PC-9 (cell line): ENCODE measurements around the gene DDIT4L.

Experiments
- EZH2 ChIP-seq: fragments of 200-600 bp; sonication (generic); IDR thresholded peaks from 2 replicates; pipeline ENCODE4 v1.8.0; 2017; ENCODE audit warnings: antibody characterized with exemption, low read depth
- TF ChIP-seq, protein P1 (sequence below): fragments of 200-600 bp; sonication (generic); conservative IDR thresholded peaks from 2 replicates; pipeline ENCODE4 v1.6.1; 2017; ENCODE audit warnings: mixed run types, antibody characterized with exemption, mild to moderate bottlenecking, moderate library complexity

DNA sequence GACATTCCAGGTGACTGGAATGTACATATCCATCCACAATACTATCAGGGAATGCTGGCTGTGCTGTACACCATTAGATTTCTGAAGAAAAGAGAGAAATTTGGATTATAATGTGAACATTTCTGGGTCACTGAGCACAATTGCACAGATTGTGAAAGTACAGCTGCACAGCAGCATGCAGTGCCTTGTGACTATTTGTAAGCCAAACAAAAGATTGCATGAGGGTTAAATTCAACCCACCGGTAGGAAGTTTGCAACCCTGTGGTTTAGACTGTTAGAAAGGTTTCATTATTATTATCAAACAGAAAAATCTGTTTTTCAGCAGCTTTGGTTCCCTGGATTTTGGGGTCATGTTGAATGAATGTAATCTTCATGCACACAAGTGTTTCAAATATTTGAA lies 24.5 kb downstream of the DDIT4L start:
- no peak for TF ChIP-seq EZH2
- TF ChIP-seq, protein P1, sequence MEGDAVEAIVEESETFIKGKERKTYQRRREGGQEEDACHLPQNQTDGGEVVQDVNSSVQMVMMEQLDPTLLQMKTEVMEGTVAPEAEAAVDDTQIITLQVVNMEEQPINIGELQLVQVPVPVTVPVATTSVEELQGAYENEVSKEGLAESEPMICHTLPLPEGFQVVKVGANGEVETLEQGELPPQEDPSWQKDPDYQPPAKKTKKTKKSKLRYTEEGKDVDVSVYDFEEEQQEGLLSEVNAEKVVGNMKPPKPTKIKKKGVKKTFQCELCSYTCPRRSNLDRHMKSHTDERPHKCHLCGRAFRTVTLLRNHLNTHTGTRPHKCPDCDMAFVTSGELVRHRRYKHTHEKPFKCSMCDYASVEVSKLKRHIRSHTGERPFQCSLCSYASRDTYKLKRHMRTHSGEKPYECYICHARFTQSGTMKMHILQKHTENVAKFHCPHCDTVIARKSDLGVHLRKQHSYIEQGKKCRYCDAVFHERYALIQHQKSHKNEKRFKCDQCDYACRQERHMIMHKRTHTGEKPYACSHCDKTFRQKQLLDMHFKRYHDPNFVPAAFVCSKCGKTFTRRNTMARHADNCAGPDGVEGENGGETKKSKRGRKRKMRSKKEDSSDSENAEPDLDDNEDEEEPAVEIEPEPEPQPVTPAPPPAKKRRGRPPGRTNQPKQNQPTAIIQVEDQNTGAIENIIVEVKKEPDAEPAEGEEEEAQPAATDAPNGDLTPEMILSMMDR: no peak
